Measurements from ENCODE around the gene DNM1L. TPM values are rescaled to one million over a fixed set of nuclear protein-coding genes. Genes with fewer than 3 reads are reported as not detected.

DNM1L gene
- total and polyA plus RNA-seq, 10 of the 15 experiments (the other 5 are each of a cell fraction or from before 2014, with no cell fraction given): 23.1 to 201 (median 63.9) TPM

GRCh38 chr12:32742133-32742532, 63.0 kb downstream of the DNM1L start:
- SMC1A ChIA-PET (ENCODE audit: uncharacterized antibody, unreplicated experiment): interaction anchor here (1.1 kb wide), 1 partner anchor 17 kb away, joined by 4 read pairs; no protein-coding TSS in a partner anchor
- Histone ChIP-seq H3K4me3 (no peak overlapping the region), H3K9me3 (replicated peaks; ENCODE audit: control insufficient read depth, insufficient read depth, low read length) (no peaks in the 10 kb centered on the region), H3K27ac (ENCODE audit: control insufficient read depth, insufficient read depth) (no peak overlapping the region), H3K36me3 (ENCODE audit: control insufficient read depth in 2 of 2, insufficient read depth in 2 of 2, low read length in 1 of 2) (peaks cover 0 to 37% of the 10 kb centered on the region in 2 experiments), H3K79me2 (ENCODE audit: control insufficient read depth, insufficient read depth, low read length) (no peaks in the 10 kb centered on the region), H3K4me1 (ENCODE audit: control insufficient read depth, insufficient read depth, low read length) (no peaks in the 10 kb centered on the region), H4K20me1 (ENCODE audit: control insufficient read depth, insufficient read depth) (no peaks in the 10 kb centered on the region), H3K4me2 (ENCODE audit: control insufficient read depth, insufficient read depth) (no peak overlapping the region), H3K27me3 (replicated peaks in 1 of 2; ENCODE audit: control insufficient read depth in 2 of 2, insufficient read depth in 2 of 2, low read length in 1 of 2) (no peaks in the 10 kb centered on the region), H3K9ac (ENCODE audit: control insufficient read depth, insufficient read depth, low read length) (no peak overlapping the region), H2AFZ (ENCODE audit: control insufficient read depth, low read depth, low read length) (no peak overlapping the region)
- intact Hi-C loops (cut with micrococcal nuclease; ENCODE audit: unreplicated experiment) (no loop called here), in situ Hi-C loops (cut with MboI) (loop anchor here (5.0 kb wide), 1 partner anchor 50 kb away; no protein-coding TSS in a partner anchor)
- DNase-seq (ENCODE audit: low read depth, low spot score) (no peak), ATAC-seq (no peak), FAIRE-seq (no peak)
- RAD21 ChIA-PET (ENCODE audit: unreplicated experiment): interaction anchor here (0.6 to 1.8 kb wide), 2 partner anchors 14 to 61 kb away, joined by 3 to 5 read pairs; partner anchors contain the start of gene YARS2
- TF ChIP-seq HCFC1 (IDR thresholded peaks at IDR 0.05; ENCODE audit: low read length) (no peak), CBX3 (IDR thresholded peaks at IDR 0.05; ENCODE audit: borderline replicate concordance, low read depth) (no peak), GATAD2B (conservative IDR thresholded peaks at IDR 0.05; ENCODE audit: low read depth) (no peak), NFIC (IDR thresholded peaks at IDR 0.05; ENCODE audit: low read depth, low read length) (no peak), TCF7 (IDR thresholded peaks at IDR 0.05; ENCODE audit: borderline replicate concordance) (no peak), SMARCA5 (IDR thresholded peaks at IDR 0.05) (no peak)
- POLR2A ChIA-PET: interaction anchor here (0.6 to 1.4 kb wide), 3 partner anchors 14 to 1410 kb away, joined by 3 to 5 read pairs (median 4); partner anchors contain the start of gene YARS2
- WGBS (ENCODE audit: insufficient coverage, insufficient replicate concordance, low lambda C conversion rate, missing lambda C conversion rate): 99% methylated on average over 8 of the region's 10 CpGs
- CTCF ChIA-PET: interaction anchor here (0.6 to 1.7 kb wide), 2 partner anchors 13 to 480 kb away, joined by 3 to 5 read pairs; partner anchors contain the start of gene YARS2
- BruUV-seq (replicated peaks): no TSS peak

- Histone ChIP-seq H3K36me3 (ENCODE audit: control insufficient read depth in 2 of 2, insufficient read depth in 2 of 2, low read length in 1 of 2) (peaks cover 0 to 36% of the 10 kb centered on the region in 2 experiments), H3K9ac (ENCODE audit: control insufficient read depth, insufficient read depth, low read length) (no peak overlapping the region), H3K27ac (ENCODE audit: control insufficient read depth, insufficient read depth) (no peak overlapping the region), H3K4me3 (no peak overlapping the region), H3K4me2 (ENCODE audit: control insufficient read depth, insufficient read depth) (no peak overlapping the region), H4K20me1 (ENCODE audit: control insufficient read depth, insufficient read depth) (no peaks in the 10 kb centered on the region), H3K79me2 (ENCODE audit: control insufficient read depth, insufficient read depth, low read length) (no peaks in the 10 kb centered on the region), H3K27me3 (replicated peaks in 1 of 2; ENCODE audit: control insufficient read depth in 2 of 2, insufficient read depth in 2 of 2, low read length in 1 of 2) (no peaks in the 10 kb centered on the region), H3K9me3 (replicated peaks; ENCODE audit: control insufficient read depth, insufficient read depth, low read length) (no peaks in the 10 kb centered on the region), H3K4me1 (ENCODE audit: control insufficient read depth, insufficient read depth, low read length) (no peaks in the 10 kb centered on the region), H2AFZ (ENCODE audit: control insufficient read depth, low read depth, low read length) (no peak overlapping the region)
- ChIA-PET POLR2A (interaction anchor here (1.4 kb wide), 1 partner anchor 13 kb away, joined by 5 read pairs; the partner anchor contains the start of gene YARS2), RAD21 (ENCODE audit: unreplicated experiment) (interaction anchor here (1.3 kb wide), 1 partner anchor 12 kb away, joined by 4 read pairs; the partner anchor contains the start of gene YARS2), CTCF (interaction anchor here (4.4 kb wide), 1 partner anchor 12 kb away, joined by 26 read pairs; the partner anchor contains the start of gene YARS2), SMC1A (ENCODE audit: uncharacterized antibody, unreplicated experiment) (interaction anchor here (1.1 to 1.4 kb wide), 2 partner anchors 12 to 24 kb away, joined by 3 to 4 read pairs; partner anchors contain the start of gene YARS2)
- intact Hi-C loops (cut with micrococcal nuclease; ENCODE audit: unreplicated experiment) (no loop called here), in situ Hi-C loops (cut with MboI) (loop anchor here (5.0 kb wide), 1 partner anchor 51 kb away; no protein-coding TSS in a partner anchor)
- ATAC-seq: no peak
- TF ChIP-seq CREM (IDR thresholded peaks at IDR 0.05; ENCODE audit: low read depth) (no peak), IRF5 (IDR thresholded peaks at IDR 0.05; ENCODE audit: borderline replicate concordance) (no peak)
- no peak for FAIRE-seq
- BruUV-seq (replicated peaks): no TSS peak
- no peak for DNase-seq (ENCODE audit: low read depth, low spot score)
- 50% methylated on average over 2 of the region's 2 CpGs for WGBS (ENCODE audit: insufficient coverage, insufficient replicate concordance, low lambda C conversion rate, missing lambda C conversion rate)
These were observed 64.2 kb downstream of the DNM1L start for GRCh38 chr12:32743264-32743663.

Measured in GM12878 (cell line).